ENCODE results near the gene UVRAG. TPM values are rescaled to one million over a fixed set of nuclear protein-coding genes. Genes with fewer than 3 reads are reported as not detected.
"Not testable (repeated sequence)": the region's sequence is repeated elsewhere in the genome, so short reads cannot be mapped to it uniquely, and the experiment has no call there.

UVRAG gene
- total RNA-seq, 1 donor from 2014 or later: 17.8 TPM

- H3K27me3 Mint-ChIP-seq (ENCODE audit: unreplicated experiment): peaks cover 3% of the 10 kb centered on the region
- no peaks in the 10 kb centered on the region for H3K4me1 Mint-ChIP-seq (ENCODE audit: low read depth, unreplicated experiment)
- no peak overlapping the region for H3K27ac Mint-ChIP-seq (ENCODE audit: unreplicated experiment)
- H3K4me3 Mint-ChIP-seq (ENCODE audit: unreplicated experiment): no peak overlapping the region
- TF ChIP-seq CTCF (IDR thresholded peaks at IDR 0.05; ENCODE audit: partially characterized antibody, unreplicated experiment): no peak
- peaks cover 31% of the 10 kb centered on the region for H3K36me3 Mint-ChIP-seq (ENCODE audit: unreplicated experiment)
- H3K9me3 Mint-ChIP-seq (ENCODE audit: unreplicated experiment): peaks cover 11% of the 10 kb centered on the region
- no peak for DNase-seq
These were observed 236.9 kb downstream of the UVRAG start for GRCh38 chr11:76051937-76052336.

GRCh38 chr11:76054330-76054729, 239.3 kb downstream of the UVRAG start:
- no peak for TF ChIP-seq CTCF (IDR thresholded peaks at IDR 0.05; ENCODE audit: partially characterized antibody, unreplicated experiment)
- H3K4me3 Mint-ChIP-seq (ENCODE audit: unreplicated experiment): no peak overlapping the region
- H3K27me3 Mint-ChIP-seq (ENCODE audit: unreplicated experiment): peaks cover 3% of the 10 kb centered on the region
- peaks cover 9% of the 10 kb centered on the region for H3K9me3 Mint-ChIP-seq (ENCODE audit: unreplicated experiment)
- H3K36me3 Mint-ChIP-seq (ENCODE audit: unreplicated experiment): peaks cover 20% of the 10 kb centered on the region
- DNase-seq: no peak
- H3K4me1 Mint-ChIP-seq (ENCODE audit: low read depth, unreplicated experiment): no peaks in the 10 kb centered on the region
- no peak overlapping the region for H3K27ac Mint-ChIP-seq (ENCODE audit: unreplicated experiment)

- no peak for DNase-seq
- Mint-ChIP-seq H3K27me3 (ENCODE audit: unreplicated experiment) (peaks cover 3% of the 10 kb centered on the region), H3K27ac (ENCODE audit: unreplicated experiment) (no peak overlapping the region), H3K4me3 (ENCODE audit: unreplicated experiment) (no peak overlapping the region), H3K9me3 (ENCODE audit: unreplicated experiment) (peaks cover 8% of the 10 kb centered on the region), H3K4me1 (ENCODE audit: low read depth, unreplicated experiment) (no peaks in the 10 kb centered on the region), H3K36me3 (ENCODE audit: unreplicated experiment) (peaks cover 15% of the 10 kb centered on the region)
- no peak for TF ChIP-seq CTCF (IDR thresholded peaks at IDR 0.05; ENCODE audit: partially characterized antibody, unreplicated experiment)
These were observed 241.9 kb downstream of the UVRAG start for GRCh38 chr11:76056876-76057275.

GRCh38 chr11:76060475-76061036, 245.5 kb downstream of the UVRAG start:
- not testable (repeated sequence) for H3K27ac Mint-ChIP-seq (ENCODE audit: unreplicated experiment); H3K27me3 Mint-ChIP-seq (ENCODE audit: unreplicated experiment); H3K4me1 Mint-ChIP-seq (ENCODE audit: low read depth, unreplicated experiment); H3K9me3 Mint-ChIP-seq (ENCODE audit: unreplicated experiment); H3K36me3 Mint-ChIP-seq (ENCODE audit: unreplicated experiment); H3K4me3 Mint-ChIP-seq (ENCODE audit: unreplicated experiment); DNase-seq

- no peaks in the 10 kb centered on the region for H3K4me1 Mint-ChIP-seq (ENCODE audit: low read depth, unreplicated experiment)
- no peaks in the 10 kb centered on the region for H3K27me3 Mint-ChIP-seq (ENCODE audit: unreplicated experiment)
- H3K36me3 Mint-ChIP-seq (ENCODE audit: unreplicated experiment): peaks cover 5% of the 10 kb centered on the region
- H3K27ac Mint-ChIP-seq (ENCODE audit: unreplicated experiment): no peak overlapping the region
- no peak for DNase-seq
- no peak for TF ChIP-seq CTCF (IDR thresholded peaks at IDR 0.05; ENCODE audit: partially characterized antibody, unreplicated experiment)
- no peak overlapping the region for H3K4me3 Mint-ChIP-seq (ENCODE audit: unreplicated experiment)
- peaks cover 2% of the 10 kb centered on the region for H3K9me3 Mint-ChIP-seq (ENCODE audit: unreplicated experiment)
These were observed 247.7 kb downstream of the UVRAG start for GRCh38 chr11:76062733-76063132.

Data from glutamatergic neuron (in vitro differentiated cells).